ENCODE data around the gene RAB20.

- no peak for TF ChIP-seq CTCF (optimal IDR thresholded peaks at IDR 0.05 in 1 of 3, IDR thresholded peaks at IDR 0.05 in 1 of 3, conservative IDR thresholded peaks at IDR 0.05 in 1 of 3; ENCODE audit: extremely low read depth in 1 of 3, insufficient read depth in 2 of 3, low read length in 3 of 3)
- TF ChIP-seq EZH2 (IDR thresholded peaks at IDR 0.05; ENCODE audit: low read length) = no peak
These were observed 4.6 kb upstream of the RAB20 start for GRCh38 chr13:110566171-110566570.

All from keratinocyte (primary cell).